ENCODE data around the gene LARGE1. TPM values are rescaled to one million over a fixed set of nuclear protein-coding genes. Genes with fewer than 3 reads are reported as not detected.

The LARGE1 gene
- polyA plus RNA-seq, 3 donors, result 0.05 to 0.13 TPM; not detected in 1

DNA sequence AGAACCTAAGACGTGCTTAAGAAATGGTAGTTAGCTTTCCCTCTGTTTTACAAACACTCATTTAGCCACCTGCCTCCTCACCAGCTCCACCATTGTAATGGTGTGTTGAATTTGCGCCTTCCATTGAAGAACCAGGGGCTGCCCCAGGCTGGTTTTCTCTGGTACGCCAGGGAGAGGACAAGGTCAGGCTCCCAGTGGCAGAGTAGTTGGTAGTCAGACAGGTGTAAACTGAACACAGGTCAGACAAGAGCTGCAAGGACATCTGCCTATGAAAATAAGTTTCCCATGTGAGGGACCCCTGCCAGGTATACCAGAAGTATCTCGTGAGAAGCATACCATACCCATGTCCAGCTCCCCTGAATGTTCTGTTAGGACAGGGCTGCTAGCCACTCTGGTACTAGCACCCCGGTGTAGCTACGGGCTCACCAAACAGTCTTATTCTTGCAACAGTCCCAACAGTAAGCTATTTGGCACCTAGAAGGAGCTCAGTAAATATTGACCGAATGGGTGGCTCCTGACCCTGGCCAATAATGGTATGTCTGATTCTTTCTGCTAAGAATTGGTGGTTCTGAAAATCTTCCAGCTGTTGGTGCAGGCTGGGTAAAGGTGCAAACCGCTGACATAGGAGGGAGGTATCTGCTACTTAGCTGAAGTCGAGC is 359.0 kb downstream of the LARGE1 start:
- peaks cover 6 to 14% of the 10 kb centered on the region in 2 donors for H3K9me3 ChIP-seq (replicated peaks in 1 of 2; ENCODE audit: control insufficient read depth in 1 of 2, insufficient read depth in 1 of 2, low read length in 2 of 2)
- H3K4me2 ChIP-seq (replicated peaks; ENCODE audit: extremely low read depth, low read length, poor library complexity, severe bottlenecking), result no peak overlapping the region
- intact Hi-C loops (cut with micrococcal nuclease), result no loop called here
- H3K36me3 ChIP-seq (replicated peaks in 1 of 2; ENCODE audit: control insufficient read depth in 1 of 2, insufficient read depth in 2 of 2, low read length in 2 of 2), result no peaks in the 10 kb centered on the region
- H3K9ac ChIP-seq (ENCODE audit: insufficient read depth, low read length, poor library complexity, severe bottlenecking), result no peak overlapping the region
- TF ChIP-seq, protein P1, sequence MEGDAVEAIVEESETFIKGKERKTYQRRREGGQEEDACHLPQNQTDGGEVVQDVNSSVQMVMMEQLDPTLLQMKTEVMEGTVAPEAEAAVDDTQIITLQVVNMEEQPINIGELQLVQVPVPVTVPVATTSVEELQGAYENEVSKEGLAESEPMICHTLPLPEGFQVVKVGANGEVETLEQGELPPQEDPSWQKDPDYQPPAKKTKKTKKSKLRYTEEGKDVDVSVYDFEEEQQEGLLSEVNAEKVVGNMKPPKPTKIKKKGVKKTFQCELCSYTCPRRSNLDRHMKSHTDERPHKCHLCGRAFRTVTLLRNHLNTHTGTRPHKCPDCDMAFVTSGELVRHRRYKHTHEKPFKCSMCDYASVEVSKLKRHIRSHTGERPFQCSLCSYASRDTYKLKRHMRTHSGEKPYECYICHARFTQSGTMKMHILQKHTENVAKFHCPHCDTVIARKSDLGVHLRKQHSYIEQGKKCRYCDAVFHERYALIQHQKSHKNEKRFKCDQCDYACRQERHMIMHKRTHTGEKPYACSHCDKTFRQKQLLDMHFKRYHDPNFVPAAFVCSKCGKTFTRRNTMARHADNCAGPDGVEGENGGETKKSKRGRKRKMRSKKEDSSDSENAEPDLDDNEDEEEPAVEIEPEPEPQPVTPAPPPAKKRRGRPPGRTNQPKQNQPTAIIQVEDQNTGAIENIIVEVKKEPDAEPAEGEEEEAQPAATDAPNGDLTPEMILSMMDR (IDR thresholded peaks at IDR 0.05), result no peak
- 92% methylated on average over 6 of the region's 9 CpGs for WGBS (ENCODE audit: insufficient coverage)
- DNase-seq, result no peak
- peaks cover 0 to 2% (median 0%) of the 10 kb centered on the region in 3 donors for H3K27me3 Mint-ChIP-seq (ENCODE audit: low read depth in 3 of 3)
- H3K27ac ChIP-seq (ENCODE audit: low read depth in 1 of 2, low read length in 2 of 2), result no peak overlapping the region
- peaks cover 2 to 20% (median 9%) of the 10 kb centered on the region in 7 donors for H3K9me3 Mint-ChIP-seq
- H3K27me3 ChIP-seq (ENCODE audit: control insufficient read depth in 2 of 2, insufficient read depth in 2 of 2, low read length in 2 of 2), result no peaks in the 10 kb centered on the region
- H3K4me1 ChIP-seq (ENCODE audit: control insufficient read depth in 1 of 2, insufficient read depth in 2 of 2, low read length in 2 of 2), result no peaks in the 10 kb centered on the region
- no peaks in the 10 kb centered on the region for H3K4me1 Mint-ChIP-seq
- H4K20me1 ChIP-seq (ENCODE audit: insufficient read depth, low read length), result no peaks in the 10 kb centered on the region
- H3K79me2 ChIP-seq (ENCODE audit: insufficient read depth, low read length), result no peaks in the 10 kb centered on the region
- H3K36me3 Mint-ChIP-seq, result no peaks in the 10 kb centered on the region
- no peak overlapping the region for H3K4me3 Mint-ChIP-seq
- H3K27ac Mint-ChIP-seq, result no peak overlapping the region
- no peak overlapping the region for H2AFZ ChIP-seq (ENCODE audit: insufficient read depth, low read depth, low read length, poor library complexity, severe bottlenecking)
- no peak overlapping the region for H3K4me3 ChIP-seq (replicated peaks in 1 of 3; ENCODE audit: low read depth in 2 of 3, low read length in 3 of 3)

DNA sequence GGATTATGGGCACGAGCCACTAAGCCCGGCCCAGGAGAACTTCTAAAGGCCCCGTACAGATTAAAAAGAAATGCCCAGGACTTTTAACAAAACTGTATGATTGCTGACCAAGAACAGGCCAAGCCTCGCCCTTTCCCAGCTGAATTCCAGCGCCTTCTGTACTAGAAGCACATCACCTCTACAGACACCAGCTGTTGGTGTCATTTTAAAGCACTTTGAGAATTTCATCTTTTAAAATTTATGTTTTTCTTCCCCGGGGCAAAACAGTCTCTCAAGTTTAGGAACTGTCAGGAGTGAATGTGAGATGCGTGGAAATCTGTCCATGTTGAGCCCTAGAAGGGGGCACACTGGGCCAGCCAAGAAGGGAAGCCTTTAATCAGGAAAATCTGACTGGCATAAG is 362.4 kb downstream of the LARGE1 start:
- Histone ChIP-seq H3K36me3 (replicated peaks in 1 of 2; ENCODE audit: control insufficient read depth in 1 of 2, insufficient read depth in 2 of 2, low read length in 2 of 2) (no peaks in the 10 kb centered on the region), H3K79me2 (ENCODE audit: insufficient read depth, low read length) (no peaks in the 10 kb centered on the region), H3K9ac (ENCODE audit: insufficient read depth, low read length, poor library complexity, severe bottlenecking) (no peak overlapping the region), H3K4me3 (replicated peaks in 1 of 3; ENCODE audit: low read depth in 2 of 3, low read length in 3 of 3) (no peak overlapping the region), H3K9me3 (replicated peaks in 1 of 2; ENCODE audit: control insufficient read depth in 1 of 2, insufficient read depth in 1 of 2, low read length in 2 of 2) (peaks cover 6 to 14% of the 10 kb centered on the region in 2 donors), H3K4me2 (replicated peaks; ENCODE audit: extremely low read depth, low read length, poor library complexity, severe bottlenecking) (no peak overlapping the region), H3K4me1 (ENCODE audit: control insufficient read depth in 1 of 2, insufficient read depth in 2 of 2, low read length in 2 of 2) (no peaks in the 10 kb centered on the region), H2AFZ (ENCODE audit: insufficient read depth, low read depth, low read length, poor library complexity, severe bottlenecking) (no peak overlapping the region), H4K20me1 (ENCODE audit: insufficient read depth, low read length) (no peaks in the 10 kb centered on the region), H3K27me3 (ENCODE audit: control insufficient read depth in 2 of 2, insufficient read depth in 2 of 2, low read length in 2 of 2) (no peaks in the 10 kb centered on the region), H3K27ac (ENCODE audit: low read depth in 1 of 2, low read length in 2 of 2) (no peak overlapping the region)
- intact Hi-C loops (cut with micrococcal nuclease), result no loop called here
- Mint-ChIP-seq H3K9me3 (peaks cover 2 to 18% (median 9%) of the 10 kb centered on the region in 7 donors), H3K36me3 (no peaks in the 10 kb centered on the region), H3K4me3 (no peak overlapping the region), H3K27ac (no peak overlapping the region), H3K27me3 (ENCODE audit: low read depth in 3 of 3) (peaks cover 0 to 4% (median 0%) of the 10 kb centered on the region in 3 donors), H3K4me1 (no peaks in the 10 kb centered on the region)
- no peak for DNase-seq
- TF ChIP-seq, protein P1 (IDR thresholded peaks at IDR 0.05), result no peak
- WGBS (ENCODE audit: insufficient coverage), result 99% methylated on average over 4 of the region's 7 CpGs
